Amniotic stem cell (primary cell): ENCODE measurements around the gene GMEB2.
"Not testable (repeated sequence)": the region's sequence is repeated elsewhere in the genome, so short reads cannot be mapped to it uniquely, and the experiment has no call there.

ENCODE experiments used
- DNase-seq: peaks from one replicate; lab custom pipeline; 2025; lab: John Stamatoyannopoulos, UW

The GMEB2 gene

GRCh38 chr20:63639093-63639975, 12.4 kb upstream of the GMEB2 start:
- DNase-seq = no peak

GRCh38 chr20:63636752-63637628, 10.1 kb upstream of the GMEB2 start:
- DNase-seq = no peak

- no peak for DNase-seq
Measured at GRCh38 chr20:63635431-63636141, 8.7 kb upstream of the GMEB2 start.

GRCh38 chr20:63633732-63634131, 6.8 kb upstream of the GMEB2 start:
- DNase-seq = no peak

GRCh38 chr20:63631426-63631825, 4.5 kb upstream of the GMEB2 start:
- DNase-seq = not testable (repeated sequence)

- DNase-seq = not testable (repeated sequence)
Measured at GRCh38 chr20:63630956-63631355, 4.1 kb upstream of the GMEB2 start.

GRCh38 chr20:63628246-63628975, 1.5 kb upstream of the GMEB2 start:
- DNase-seq = no peak

- DNase-seq = no peak
Measured at GRCh38 chr20:63627751-63628245, 897 bp upstream of the GMEB2 start.

GRCh38 chr20:63627129-63627750, 339 bp upstream of the GMEB2 start:
- peak; percentile 90 for DNase-seq

GRCh38 chr20:63625771-63626423, 1.0 kb downstream of the GMEB2 start:
- DNase-seq = no peak

- DNase-seq = no peak
Measured at GRCh38 chr20:63624486-63624885, 2.4 kb downstream of the GMEB2 start.

- DNase-seq = no peak
Measured at GRCh38 chr20:63622732-63623131, 4.2 kb downstream of the GMEB2 start.

GRCh38 chr20:63622096-63622495, 4.8 kb downstream of the GMEB2 start:
- no peak for DNase-seq

GRCh38 chr20:63620991-63621390, 5.9 kb downstream of the GMEB2 start:
- DNase-seq = no peak

- DNase-seq = no peak
Measured at GRCh38 chr20:63619505-63619904, 7.4 kb downstream of the GMEB2 start.

- DNase-seq = no peak
Measured at GRCh38 chr20:63619086-63619485, 7.8 kb downstream of the GMEB2 start.

GRCh38 chr20:63618291-63618980, 8.5 kb downstream of the GMEB2 start:
- no peak for DNase-seq

GRCh38 chr20:63617876-63618265, 9.0 kb downstream of the GMEB2 start:
- no peak for DNase-seq

- DNase-seq = no peak
Measured at GRCh38 chr20:63617092-63617875, 9.6 kb downstream of the GMEB2 start.
